ENCODE results near the gene C2CD3. TPM values are rescaled to one million over a fixed set of nuclear protein-coding genes. Genes with fewer than 3 reads are reported as not detected.

Gene C2CD3
- total and polyA plus RNA-seq, 10 of the 15 experiments (the other 5 are each of a cell fraction or from before 2014, with no cell fraction given): 2.3 to 24.0 (median 16.3) TPM

DNA sequence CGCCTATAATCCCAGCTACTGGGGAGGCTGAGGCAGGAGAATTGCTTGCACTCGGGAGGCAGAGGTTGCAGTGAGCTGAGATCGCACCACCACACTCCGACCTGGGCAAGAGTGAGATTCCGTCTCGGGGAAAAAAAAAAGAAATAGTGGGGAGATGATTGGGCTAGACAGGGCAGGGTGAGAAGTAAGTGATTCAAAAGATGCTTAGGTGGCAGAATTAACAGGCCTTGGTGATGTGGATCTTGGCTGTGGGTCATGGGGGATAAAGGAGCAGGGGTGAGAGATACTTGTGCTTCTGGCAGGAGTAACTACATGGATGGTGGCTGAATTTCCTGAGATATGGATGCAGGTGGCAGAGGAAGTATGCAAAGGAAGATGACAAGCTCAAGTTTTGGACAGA is 148.8 kb downstream of the C2CD3 start:
- Histone ChIP-seq H3K36me3 (ENCODE audit: control insufficient read depth in 2 of 2, insufficient read depth in 2 of 2, low read length in 1 of 2) (peaks cover 0 to 1% of the 10 kb centered on the region in 2 experiments; a peak in 1 of 4 replicates), H3K4me2 (ENCODE audit: control insufficient read depth, insufficient read depth) (no peak overlapping the region), H3K4me3 (no peak overlapping the region), H2AFZ (ENCODE audit: control insufficient read depth, low read depth, low read length) (no peak overlapping the region), H4K20me1 (ENCODE audit: control insufficient read depth, insufficient read depth) (no peaks in the 10 kb centered on the region), H3K4me1 (ENCODE audit: control insufficient read depth, insufficient read depth, low read length) (peaks cover 21% of the 10 kb centered on the region), H3K27ac (ENCODE audit: control insufficient read depth, insufficient read depth) (no peak overlapping the region), H3K27me3 (replicated peaks in 1 of 2; ENCODE audit: control insufficient read depth in 2 of 2, insufficient read depth in 2 of 2, low read length in 1 of 2) (no peaks in the 10 kb centered on the region), H3K9me3 (replicated peaks; ENCODE audit: control insufficient read depth, insufficient read depth, low read length) (no peaks in the 10 kb centered on the region), H3K9ac (ENCODE audit: control insufficient read depth, insufficient read depth, low read length) (no peak overlapping the region), H3K79me2 (ENCODE audit: control insufficient read depth, insufficient read depth, low read length) (no peaks in the 10 kb centered on the region)
- TF ChIP-seq, protein P1, sequence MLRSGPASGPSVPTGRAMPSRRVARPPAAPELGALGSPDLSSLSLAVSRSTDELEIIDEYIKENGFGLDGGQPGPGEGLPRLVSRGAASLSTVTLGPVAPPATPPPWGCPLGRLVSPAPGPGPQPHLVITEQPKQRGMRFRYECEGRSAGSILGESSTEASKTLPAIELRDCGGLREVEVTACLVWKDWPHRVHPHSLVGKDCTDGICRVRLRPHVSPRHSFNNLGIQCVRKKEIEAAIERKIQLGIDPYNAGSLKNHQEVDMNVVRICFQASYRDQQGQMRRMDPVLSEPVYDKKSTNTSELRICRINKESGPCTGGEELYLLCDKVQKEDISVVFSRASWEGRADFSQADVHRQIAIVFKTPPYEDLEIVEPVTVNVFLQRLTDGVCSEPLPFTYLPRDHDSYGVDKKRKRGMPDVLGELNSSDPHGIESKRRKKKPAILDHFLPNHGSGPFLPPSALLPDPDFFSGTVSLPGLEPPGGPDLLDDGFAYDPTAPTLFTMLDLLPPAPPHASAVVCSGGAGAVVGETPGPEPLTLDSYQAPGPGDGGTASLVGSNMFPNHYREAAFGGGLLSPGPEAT (IDR thresholded peaks at IDR 0.05; ENCODE audit: low read depth): no peak
- TF ChIP-seq ESRRA (IDR thresholded peaks at IDR 0.05; ENCODE audit: low read length) (no peak), POLR2A (IDR thresholded peaks at IDR 0.05; ENCODE audit: low read depth, low read length) (no peak), FOS (IDR thresholded peaks at IDR 0.05; ENCODE audit: borderline replicate concordance, extremely low read depth, insufficient read length) (no peak), SIN3A (IDR thresholded peaks at IDR 0.05; ENCODE audit: low read depth, low read length) (no peak), EGR1 (IDR thresholded peaks at IDR 0.05; ENCODE audit: borderline replicate concordance in 1 of 2, low read depth in 2 of 2, low read length in 2 of 2) (no peak), RFX5 (IDR thresholded peaks at IDR 0.05; ENCODE audit: low read depth, low read length) (no peak), JUNB (IDR thresholded peaks at IDR 0.05) (no peak), MYB (IDR thresholded peaks at IDR 0.05; ENCODE audit: borderline replicate concordance, low read depth, low read length) (no peak), NFIC (IDR thresholded peaks at IDR 0.05; ENCODE audit: low read depth, low read length) (no peak)
- TF ChIP-seq, protein P2, sequence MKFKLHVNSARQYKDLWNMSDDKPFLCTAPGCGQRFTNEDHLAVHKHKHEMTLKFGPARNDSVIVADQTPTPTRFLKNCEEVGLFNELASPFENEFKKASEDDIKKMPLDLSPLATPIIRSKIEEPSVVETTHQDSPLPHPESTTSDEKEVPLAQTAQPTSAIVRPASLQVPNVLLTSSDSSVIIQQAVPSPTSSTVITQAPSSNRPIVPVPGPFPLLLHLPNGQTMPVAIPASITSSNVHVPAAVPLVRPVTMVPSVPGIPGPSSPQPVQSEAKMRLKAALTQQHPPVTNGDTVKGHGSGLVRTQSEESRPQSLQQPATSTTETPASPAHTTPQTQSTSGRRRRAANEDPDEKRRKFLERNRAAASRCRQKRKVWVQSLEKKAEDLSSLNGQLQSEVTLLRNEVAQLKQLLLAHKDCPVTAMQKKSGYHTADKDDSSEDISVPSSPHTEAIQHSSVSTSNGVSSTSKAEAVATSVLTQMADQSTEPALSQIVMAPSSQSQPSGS (IDR thresholded peaks at IDR 0.05; ENCODE audit: low read length): no peak
- TF ChIP-seq, protein P3, sequence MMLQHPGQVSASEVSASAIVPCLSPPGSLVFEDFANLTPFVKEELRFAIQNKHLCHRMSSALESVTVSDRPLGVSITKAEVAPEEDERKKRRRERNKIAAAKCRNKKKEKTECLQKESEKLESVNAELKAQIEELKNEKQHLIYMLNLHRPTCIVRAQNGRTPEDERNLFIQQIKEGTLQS (IDR thresholded peaks at IDR 0.05; ENCODE audit: borderline replicate concordance, extremely low read depth, low read depth, low read length): no peak
- ChIA-PET RAD21 (ENCODE audit: unreplicated experiment) (no interaction called here), SMC1A (ENCODE audit: uncharacterized antibody, unreplicated experiment) (interaction anchor here (1.0 to 3.1 kb wide), 2 partner anchors 11 to 31 kb away, joined by 4 to 21 read pairs; no protein-coding TSS in a partner anchor), POLR2A (interaction anchor here (0.9 to 1.2 kb wide), 2 partner anchors 31 to 39 kb away, joined by 3 to 4 read pairs; partner anchors contain the start of gene UCP2), CTCF (no interaction called here)
- BruUV-seq (replicated peaks): no TSS peak
- WGBS (ENCODE audit: insufficient coverage, insufficient replicate concordance, low lambda C conversion rate, missing lambda C conversion rate): 97% methylated on average over 5 of the region's 6 CpGs
- no peak for DNase-seq (ENCODE audit: low read depth, low spot score)
- in situ Hi-C loops (cut with MboI) (no loop called here), intact Hi-C loops (cut with micrococcal nuclease; ENCODE audit: unreplicated experiment) (loop anchor here (5.0 kb wide), 1 partner anchor 40 kb away; the partner anchor contains the start of gene UCP2)
- no peak for FAIRE-seq
- no peak for ATAC-seq
